Bronchial epithelial cell (primary cell): ENCODE measurements around the gene USH2A. TPM values are rescaled to one million over a fixed set of nuclear protein-coding genes. Genes with fewer than 3 reads are reported as not detected.

ENCODE experiments used
- DNase-seq: peaks from one replicate; pipeline ENCODE4 v3.0.0-alpha.2; 2010; ENCODE audit warnings: low read depth
- FAIRE-seq: peaks from 2 replicates; lab custom pipeline; 2011; peaks lifted over from hg19 to GRCh38; lab: Jason Lieb, UNC
- H3K27me3 ChIP-seq: 2 replicates; pipeline ENCODE4 v1.5.1; 2011; ENCODE audit warnings: low read length; ENCODE audit not compliant: control insufficient read depth, insufficient read depth
- H3K36me3 ChIP-seq: 2 replicates; pipeline ENCODE4 v1.5.1; 2011; ENCODE audit warnings: low read length; ENCODE audit not compliant: control insufficient read depth, insufficient read depth
- H3K4me3 ChIP-seq: 2 replicates; pipeline ENCODE4 v1.5.1; 2011; ENCODE audit warnings: mild to moderate bottlenecking, low read depth, low read length, control low read depth
- total RNA-seq: library from RNA; depleted of rRNA; stranded (reverse); fragments of >200 nt; gene quantifications from 2 replicates; pipeline ENCODE4 v1.2.1, GENCODE V29; 2014
- TF ChIP-seq, protein P1 (sequence below): IDR thresholded peaks from 2 replicates; pipeline ENCODE4 v1.5.1; 2011; ENCODE audit warnings: mild to moderate bottlenecking, moderate library complexity, low read length, control low read depth, inconsistent platforms; ENCODE audit not compliant: insufficient read depth, severe bottlenecking

USH2A gene
- total RNA-seq, 1 donor from 2014 or later, result not detected

DNA sequence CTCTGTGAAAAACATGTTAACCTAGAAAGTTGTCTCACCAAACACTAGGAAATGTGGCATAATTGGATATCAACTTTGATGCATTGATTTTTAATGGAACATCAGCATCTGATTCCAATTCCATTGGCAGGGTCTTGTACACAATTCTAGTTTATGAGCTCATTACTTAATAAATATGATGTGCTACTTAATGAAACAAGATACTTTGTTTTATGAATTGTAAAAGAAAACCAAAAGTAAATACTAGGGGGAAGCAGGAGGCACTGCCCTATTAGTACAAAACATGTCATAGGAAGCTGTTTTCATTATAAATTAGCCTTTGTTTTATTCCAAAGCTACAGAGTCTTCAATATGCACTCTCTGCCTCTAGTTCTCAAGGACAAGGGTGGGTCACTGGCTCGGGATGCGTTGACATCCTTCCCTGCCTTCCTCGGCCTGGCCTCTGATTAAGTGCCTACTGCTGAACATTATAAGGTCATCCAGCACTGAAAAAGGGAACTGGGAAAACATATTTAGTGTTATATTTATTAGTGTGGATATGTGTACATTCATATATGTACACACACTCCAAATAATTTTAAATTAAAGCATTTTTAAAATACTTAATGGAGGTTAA, 185.2 kb downstream of the USH2A start:
- no peak for FAIRE-seq
- no peaks in the 10 kb centered on the region for H3K36me3 ChIP-seq
- no peak for DNase-seq
- no peak overlapping the region for H3K4me3 ChIP-seq
- TF ChIP-seq, protein P1, sequence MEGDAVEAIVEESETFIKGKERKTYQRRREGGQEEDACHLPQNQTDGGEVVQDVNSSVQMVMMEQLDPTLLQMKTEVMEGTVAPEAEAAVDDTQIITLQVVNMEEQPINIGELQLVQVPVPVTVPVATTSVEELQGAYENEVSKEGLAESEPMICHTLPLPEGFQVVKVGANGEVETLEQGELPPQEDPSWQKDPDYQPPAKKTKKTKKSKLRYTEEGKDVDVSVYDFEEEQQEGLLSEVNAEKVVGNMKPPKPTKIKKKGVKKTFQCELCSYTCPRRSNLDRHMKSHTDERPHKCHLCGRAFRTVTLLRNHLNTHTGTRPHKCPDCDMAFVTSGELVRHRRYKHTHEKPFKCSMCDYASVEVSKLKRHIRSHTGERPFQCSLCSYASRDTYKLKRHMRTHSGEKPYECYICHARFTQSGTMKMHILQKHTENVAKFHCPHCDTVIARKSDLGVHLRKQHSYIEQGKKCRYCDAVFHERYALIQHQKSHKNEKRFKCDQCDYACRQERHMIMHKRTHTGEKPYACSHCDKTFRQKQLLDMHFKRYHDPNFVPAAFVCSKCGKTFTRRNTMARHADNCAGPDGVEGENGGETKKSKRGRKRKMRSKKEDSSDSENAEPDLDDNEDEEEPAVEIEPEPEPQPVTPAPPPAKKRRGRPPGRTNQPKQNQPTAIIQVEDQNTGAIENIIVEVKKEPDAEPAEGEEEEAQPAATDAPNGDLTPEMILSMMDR, result no peak
- no peaks in the 10 kb centered on the region for H3K27me3 ChIP-seq

- Histone ChIP-seq H3K36me3 (no peaks in the 10 kb centered on the region), H3K4me3 (no peak overlapping the region), H3K27me3 (no peaks in the 10 kb centered on the region)
- FAIRE-seq (no peak), DNase-seq (no peak)
- TF ChIP-seq, protein P1, result no peak
Measured at GRCh38 chr1:216224233-216224632, 199.0 kb downstream of the USH2A start.

GRCh38 chr1:216223486-216223885, 199.8 kb downstream of the USH2A start:
- no peak for DNase-seq
- no peak for FAIRE-seq
- Histone ChIP-seq H3K4me3 (no peak overlapping the region), H3K27me3 (no peaks in the 10 kb centered on the region), H3K36me3 (no peaks in the 10 kb centered on the region)
- TF ChIP-seq, protein P1, result no peak

DNA sequence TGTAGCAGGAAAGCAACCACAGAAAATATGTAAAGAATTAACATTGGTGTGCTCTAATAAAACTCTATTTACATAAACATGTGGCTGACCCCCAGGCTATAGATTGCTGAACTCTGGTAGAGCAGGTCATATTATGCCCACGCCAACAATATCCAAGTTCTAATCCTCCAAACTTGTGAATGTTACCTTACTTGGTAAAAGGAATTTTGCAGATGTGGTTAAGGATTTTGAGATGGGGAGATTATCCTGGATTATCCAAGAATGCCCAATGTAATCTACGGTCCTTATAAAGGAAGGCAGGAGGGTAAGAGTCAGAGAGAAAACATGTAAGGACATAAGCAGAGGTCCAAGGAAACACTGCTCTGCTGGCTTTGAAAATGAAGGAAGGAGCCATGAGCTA, 201.0 kb downstream of the USH2A start:
- DNase-seq (no peak), FAIRE-seq (no peak)
- no peaks in the 10 kb centered on the region for H3K27me3 ChIP-seq
- no peaks in the 10 kb centered on the region for H3K36me3 ChIP-seq
- TF ChIP-seq, protein P1, result no peak
- H3K4me3 ChIP-seq, result no peak overlapping the region

GRCh38 chr1:216221260-216221700, 202.0 kb downstream of the USH2A start:
- TF ChIP-seq, protein P1, result peak; percentile 69
- Histone ChIP-seq H3K27me3 (no peaks in the 10 kb centered on the region), H3K4me3 (peak overlapping the region; percentile 25), H3K36me3 (no peaks in the 10 kb centered on the region)
- DNase-seq, result peak; percentile 65
- peak; percentile 32 for FAIRE-seq

- Histone ChIP-seq H3K4me3 (no peak overlapping the region), H3K27me3 (no peaks in the 10 kb centered on the region), H3K36me3 (no peaks in the 10 kb centered on the region)
- FAIRE-seq, result no peak
- TF ChIP-seq, protein P1, result no peak
- DNase-seq, result peak; percentile 38
Measured at GRCh38 chr1:216216305-216216704, 206.9 kb downstream of the USH2A start.
